Measurements from ENCODE around the gene GORASP2. TPM values are rescaled to one million over a fixed set of nuclear protein-coding genes. Genes with fewer than 3 reads are reported as not detected.

The GORASP2 gene
- total RNA-seq: 10 to 100 TPM; 28.6 to 47.4 (median 36.0) TPM

- no peak for TF ChIP-seq CTCF (IDR thresholded peaks at IDR 0.05; ENCODE audit: low read depth)
Observed at GRCh38 chr2:170928824-170929685, at the start of gene GORASP2. GORASP2 (plus strand) TSS chr2:170929253; CDS start chr2:170929341, 88 bp downstream.

- TF ChIP-seq CTCF (IDR thresholded peaks at IDR 0.05; ENCODE audit: low read depth): no peak
Observed at GRCh38 chr2:170881840-170882239, 47.2 kb upstream of the GORASP2 start.

GRCh38 chr2:170882758-170883157, 46.3 kb upstream of the GORASP2 start:
- TF ChIP-seq CTCF (IDR thresholded peaks at IDR 0.05; ENCODE audit: low read depth): no peak

- TF ChIP-seq CTCF (IDR thresholded peaks at IDR 0.05; ENCODE audit: low read depth): no peak
Observed at GRCh38 chr2:170883683-170884082, 45.4 kb upstream of the GORASP2 start.

- no peak for TF ChIP-seq CTCF (IDR thresholded peaks at IDR 0.05; ENCODE audit: low read depth)
Observed at GRCh38 chr2:170885130-170885791, 43.8 kb upstream of the GORASP2 start.

- TF ChIP-seq CTCF (IDR thresholded peaks at IDR 0.05; ENCODE audit: low read depth): no peak
Observed at GRCh38 chr2:170886386-170886785, 42.7 kb upstream of the GORASP2 start.

- no peak for TF ChIP-seq CTCF (IDR thresholded peaks at IDR 0.05; ENCODE audit: low read depth)
Observed at GRCh38 chr2:170887496-170887895, 41.6 kb upstream of the GORASP2 start.
